ENCODE data around the gene RHO. TPM values are rescaled to one million over a fixed set of nuclear protein-coding genes. Genes with fewer than 3 reads are reported as not detected.

The RHO gene
- polyA plus RNA-seq, 1 of the 3 experiments (the other 2 are of a cell fraction), result not detected

- H3K4me2 ChIP-seq, result no peak overlapping the region
- no peaks in the 10 kb centered on the region for H3K36me3 ChIP-seq (replicated peaks in 1 of 2; ENCODE audit: control insufficient read depth in 1 of 2, insufficient read depth in 2 of 2, low read length in 1 of 2)
- no peaks in the 10 kb centered on the region for H3K9me2 ChIP-seq
- no peak overlapping the region for H2AFZ ChIP-seq (ENCODE audit: low read depth)
- no peak for TF ChIP-seq GATA2 (CRISPR knock-in tag; IDR thresholded peaks at IDR 0.05)
- no peak for TF ChIP-seq TAF1 (IDR thresholded peaks at IDR 0.05; ENCODE audit: borderline replicate concordance, low read depth, low read length)
- TF ChIP-seq NRF1 (IDR thresholded peaks at IDR 0.05; ENCODE audit: low read depth, low read length), result no peak
- no peak for TF ChIP-seq GABPA (IDR thresholded peaks at IDR 0.05; ENCODE audit: low read depth)
- TF ChIP-seq FOXM1 (IDR thresholded peaks at IDR 0.05; ENCODE audit: low read depth), result no peak
- TF ChIP-seq ELF1 (IDR thresholded peaks at IDR 0.05), result no peak
- DNase-seq, result no peak
- no peaks in the 10 kb centered on the region for H3K9me3 ChIP-seq
- no peaks in the 10 kb centered on the region for H3K79me2 ChIP-seq (ENCODE audit: insufficient read depth)
- H3K27ac ChIP-seq (ENCODE audit: low read depth in 2 of 2, low read length in 1 of 2), result no peak overlapping the region
- H3K4me3 ChIP-seq (ENCODE audit: low read depth in 2 of 2, low read length in 1 of 2), result no peak overlapping the region
- CTCF ChIA-PET, result no interaction called here
- H3F3A ChIP-seq (replicated peaks; ENCODE audit: insufficient read depth), result no peaks in the 10 kb centered on the region
- POLR2A ChIA-PET, result no interaction called here
- no peaks in the 10 kb centered on the region for H4K20me1 ChIP-seq (ENCODE audit: insufficient read depth)
- 100% methylated on average over 6 of the region's 18 CpGs for WGBS (ENCODE audit: low lambda C conversion rate)
- H3K9ac ChIP-seq, result no peak overlapping the region
- H3K4me1 ChIP-seq (ENCODE audit: control insufficient read depth in 1 of 2, insufficient read depth in 2 of 2, low read depth in 1 of 2, low read length in 1 of 2), result peaks cover 0 to 12% of the 10 kb centered on the region in 2 experiments; a peak in 1 of 4 replicates
- H3K27me3 ChIP-seq (ENCODE audit: insufficient read depth), result no peaks in the 10 kb centered on the region
Observed at GRCh38 chr3:129572603-129573002, 44.2 kb downstream of the RHO start.

- no peaks in the 10 kb centered on the region for H3K27me3 ChIP-seq (ENCODE audit: insufficient read depth)
- CTCF ChIA-PET, result no interaction called here
- H3K9me2 ChIP-seq, result no peaks in the 10 kb centered on the region
- no peak overlapping the region for H3K27ac ChIP-seq (ENCODE audit: low read depth in 2 of 2, low read length in 1 of 2)
- 90% methylated on average over 5 of the region's 14 CpGs for WGBS (ENCODE audit: low lambda C conversion rate)
- H3K4me2 ChIP-seq, result no peak overlapping the region
- DNase-seq, result no peak
- H3K9ac ChIP-seq, result no peak overlapping the region
- H3K9me3 ChIP-seq, result no peaks in the 10 kb centered on the region
- H3K79me2 ChIP-seq (ENCODE audit: insufficient read depth), result no peaks in the 10 kb centered on the region
- no peaks in the 10 kb centered on the region for H3F3A ChIP-seq (replicated peaks; ENCODE audit: insufficient read depth)
- H3K4me3 ChIP-seq (ENCODE audit: low read depth in 2 of 2, low read length in 1 of 2), result no peak overlapping the region
- POLR2A ChIA-PET, result no interaction called here
- no peak overlapping the region for H2AFZ ChIP-seq (ENCODE audit: low read depth)
- H3K4me1 ChIP-seq (ENCODE audit: control insufficient read depth in 1 of 2, insufficient read depth in 2 of 2, low read depth in 1 of 2, low read length in 1 of 2), result peaks cover 0 to 10% of the 10 kb centered on the region in 2 experiments; a peak in 1 of 4 replicates
- TF ChIP-seq SMC3 (IDR thresholded peaks at IDR 0.05; ENCODE audit: low read depth, low read length) (no peak), ELF1 (IDR thresholded peaks at IDR 0.05) (no peak), FOXJ3 (CRISPR knock-in tag; IDR thresholded peaks at IDR 0.05) (no peak), SIN3A (IDR thresholded peaks at IDR 0.05; ENCODE audit: borderline replicate concordance, low read depth, low read length) (no peak), RFX5 (IDR thresholded peaks at IDR 0.05; ENCODE audit: low read length) (no peak), NRF1 (IDR thresholded peaks at IDR 0.05; ENCODE audit: low read depth, low read length) (no peak)
- TF ChIP-seq, protein P1, sequence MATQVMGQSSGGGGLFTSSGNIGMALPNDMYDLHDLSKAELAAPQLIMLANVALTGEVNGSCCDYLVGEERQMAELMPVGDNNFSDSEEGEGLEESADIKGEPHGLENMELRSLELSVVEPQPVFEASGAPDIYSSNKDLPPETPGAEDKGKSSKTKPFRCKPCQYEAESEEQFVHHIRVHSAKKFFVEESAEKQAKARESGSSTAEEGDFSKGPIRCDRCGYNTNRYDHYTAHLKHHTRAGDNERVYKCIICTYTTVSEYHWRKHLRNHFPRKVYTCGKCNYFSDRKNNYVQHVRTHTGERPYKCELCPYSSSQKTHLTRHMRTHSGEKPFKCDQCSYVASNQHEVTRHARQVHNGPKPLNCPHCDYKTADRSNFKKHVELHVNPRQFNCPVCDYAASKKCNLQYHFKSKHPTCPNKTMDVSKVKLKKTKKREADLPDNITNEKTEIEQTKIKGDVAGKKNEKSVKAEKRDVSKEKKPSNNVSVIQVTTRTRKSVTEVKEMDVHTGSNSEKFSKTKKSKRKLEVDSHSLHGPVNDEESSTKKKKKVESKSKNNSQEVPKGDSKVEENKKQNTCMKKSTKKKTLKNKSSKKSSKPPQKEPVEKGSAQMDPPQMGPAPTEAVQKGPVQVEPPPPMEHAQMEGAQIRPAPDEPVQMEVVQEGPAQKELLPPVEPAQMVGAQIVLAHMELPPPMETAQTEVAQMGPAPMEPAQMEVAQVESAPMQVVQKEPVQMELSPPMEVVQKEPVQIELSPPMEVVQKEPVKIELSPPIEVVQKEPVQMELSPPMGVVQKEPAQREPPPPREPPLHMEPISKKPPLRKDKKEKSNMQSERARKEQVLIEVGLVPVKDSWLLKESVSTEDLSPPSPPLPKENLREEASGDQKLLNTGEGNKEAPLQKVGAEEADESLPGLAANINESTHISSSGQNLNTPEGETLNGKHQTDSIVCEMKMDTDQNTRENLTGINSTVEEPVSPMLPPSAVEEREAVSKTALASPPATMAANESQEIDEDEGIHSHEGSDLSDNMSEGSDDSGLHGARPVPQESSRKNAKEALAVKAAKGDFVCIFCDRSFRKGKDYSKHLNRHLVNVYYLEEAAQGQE (IDR thresholded peaks at IDR 0.05; ENCODE audit: low read depth, low read length), result no peak
- H4K20me1 ChIP-seq (ENCODE audit: insufficient read depth), result no peaks in the 10 kb centered on the region
- no peaks in the 10 kb centered on the region for H3K36me3 ChIP-seq (replicated peaks in 1 of 2; ENCODE audit: control insufficient read depth in 1 of 2, insufficient read depth in 2 of 2, low read length in 1 of 2)
Observed at GRCh38 chr3:129573493-129573892, 45.1 kb downstream of the RHO start.
